T-helper 1 cell treated with Interleukin-12 subunit alpha and Interleukin-12 subunit beta and Interleukin-4 antibody, amounts not matched to agents 30 ng/mL and 1 ng/mL, for 36 hours (primary cell): ENCODE results near the gene ZNF708. TPM values are rescaled to one million over a fixed set of nuclear protein-coding genes. Genes with fewer than 3 reads are reported as not detected.
"Not testable (repeated sequence)": the region's sequence is repeated elsewhere in the genome, so short reads cannot be mapped to it uniquely, and the experiment has no call there.

ENCODE experiments used
- intact Hi-C: fragments of 100-400 bp; cut with micrococcal nuclease; formaldehyde crosslinking; loops from one replicate; pipeline ENCODE4 v1.15.1; 2024
- total RNA-seq: library from RNA; stranded (reverse); gene quantifications from 2 replicates; pipeline ENCODE4 v1.2.3, GENCODE V29; 2022

ZNF708 gene
- 16.5 and 17.5 TPM in 2 replicates for total RNA-seq

DNA sequence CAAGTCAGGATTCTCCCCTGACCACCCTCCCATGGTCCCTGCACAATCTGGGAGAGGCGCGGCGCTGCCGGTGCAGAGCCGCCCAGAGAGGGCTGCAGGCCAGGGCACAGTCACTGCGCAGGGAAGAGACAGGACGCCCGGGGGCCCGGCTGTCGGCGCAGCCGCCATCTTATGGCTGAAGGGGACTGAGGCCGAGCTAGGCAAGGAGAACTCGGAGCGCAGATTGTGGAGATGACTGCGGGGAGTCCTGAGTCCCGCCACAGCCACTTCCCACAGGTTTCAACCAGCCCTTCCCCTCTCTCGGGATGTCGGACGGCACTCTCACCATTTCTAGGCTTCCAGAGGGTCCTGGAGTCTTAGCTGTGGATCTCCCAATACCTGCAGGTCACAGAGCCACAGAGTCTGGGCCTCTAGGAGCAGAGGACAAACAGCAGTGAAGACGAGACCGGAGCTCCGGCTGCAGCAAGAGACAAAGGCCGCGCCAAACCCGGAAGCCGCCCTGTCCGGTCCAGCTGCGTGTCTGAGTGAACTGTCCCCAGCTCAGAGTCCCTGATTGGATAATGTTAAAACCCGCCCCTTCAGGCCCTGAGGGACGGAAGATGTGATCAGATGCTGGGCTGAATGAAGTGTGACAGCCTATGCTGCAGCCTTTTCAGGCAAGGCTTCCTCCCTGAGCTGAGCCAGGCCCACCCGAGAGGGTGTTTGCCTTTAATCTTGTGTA lies at the start of gene ZNF708:
Gene ZNF708, minus strand, starts transcription at position 526 of the 721 bp plus-strand sequence. Its CDS starts 198 bp downstream, at position 328.
- intact Hi-C loops, result loop anchor here (1.0 to 10.0 kb wide), 12 partner anchors 29 to 1664 kb away; partner anchors contain the start of genes ATP13A1, ZNF100, ZNF101 and ZNF257

DNA sequence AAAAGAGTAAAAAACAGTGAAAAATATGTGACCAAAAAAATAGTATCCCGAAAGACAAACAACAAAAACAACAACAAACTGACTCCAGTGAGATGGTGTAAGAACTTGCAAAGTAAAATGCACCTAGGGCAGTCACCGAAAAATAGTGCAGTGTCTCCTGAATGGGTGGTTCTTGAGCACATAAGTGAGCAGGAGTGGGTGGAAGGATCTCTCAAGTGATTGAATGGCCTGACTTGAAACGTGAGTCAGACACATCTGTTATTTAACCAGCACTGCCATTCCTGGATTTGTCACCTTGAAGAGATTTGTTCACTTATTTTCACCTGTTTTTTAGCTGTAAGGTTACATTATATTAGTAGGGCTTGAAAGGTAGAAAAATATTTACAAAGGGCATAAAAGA lies 33.1 kb upstream of the ZNF708 start:
- intact Hi-C loops, result no loop called here

DNA sequence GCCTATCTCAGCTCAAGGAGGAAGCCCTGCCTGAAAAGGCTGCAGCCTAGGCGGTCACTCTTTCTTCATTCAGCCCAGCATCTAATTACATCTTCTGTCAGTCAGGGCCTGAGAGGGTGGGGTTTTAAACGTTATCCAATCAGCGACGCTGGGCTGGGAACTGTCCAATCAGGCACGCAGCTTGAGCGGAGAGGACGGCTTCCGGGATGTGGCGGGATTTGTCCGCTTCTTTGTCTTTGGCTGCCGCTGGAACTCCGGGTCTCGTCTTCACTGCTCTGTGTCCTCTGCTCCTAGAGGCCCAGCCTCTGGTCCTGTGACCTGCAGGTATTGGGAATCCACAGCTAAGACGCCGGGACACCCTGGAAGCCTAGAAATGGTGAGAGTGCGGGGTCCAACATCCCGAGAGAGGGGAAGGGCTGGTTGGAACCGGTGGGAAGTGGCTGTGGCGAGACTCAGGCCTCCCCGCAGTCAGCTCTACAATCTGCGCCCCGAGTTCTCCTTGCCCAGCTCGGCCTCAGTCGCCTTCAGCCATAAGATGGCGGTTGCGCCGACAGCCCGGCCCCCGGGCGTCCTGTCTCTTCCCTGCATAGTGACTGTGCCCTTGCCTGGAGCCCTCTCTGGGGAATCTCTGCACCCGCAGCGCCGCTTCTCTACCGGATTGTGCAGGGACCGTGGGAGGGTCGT lies 29.7 kb upstream of the ZNF708 start, which contains the start of gene ZNF738:
Gene ZNF738, plus strand, starts transcription at position 233 of the 684 bp plus-strand sequence. Its CDS starts 141 bp downstream, at position 374.
- intact Hi-C loops, result loop anchor here (1.0 kb wide), 5 partner anchors 30 to 583 kb away; partner anchors contain the start of genes ZNF429, ZNF493, ZNF66 and ZNF708

DNA sequence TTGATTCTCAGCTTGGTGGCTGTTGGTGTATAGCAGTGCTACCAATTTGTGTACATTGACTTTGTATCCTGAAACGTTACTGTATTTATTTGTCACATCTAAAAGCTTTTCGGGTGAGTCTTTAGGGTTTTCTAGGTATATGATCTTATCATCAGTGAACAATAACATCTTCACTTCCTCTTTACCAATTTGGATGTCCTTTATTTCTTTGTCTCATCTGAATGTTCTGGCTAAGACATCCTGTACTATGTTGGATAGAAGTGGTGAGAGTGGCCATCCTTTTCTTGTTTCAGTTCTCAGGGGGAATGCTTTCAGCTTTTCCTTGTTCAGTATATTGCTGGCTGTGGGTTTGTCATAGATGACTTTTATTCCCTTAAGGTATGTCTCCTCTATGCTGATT lies 23.6 kb upstream of the ZNF708 start:
- intact Hi-C loops, result no loop called here

DNA sequence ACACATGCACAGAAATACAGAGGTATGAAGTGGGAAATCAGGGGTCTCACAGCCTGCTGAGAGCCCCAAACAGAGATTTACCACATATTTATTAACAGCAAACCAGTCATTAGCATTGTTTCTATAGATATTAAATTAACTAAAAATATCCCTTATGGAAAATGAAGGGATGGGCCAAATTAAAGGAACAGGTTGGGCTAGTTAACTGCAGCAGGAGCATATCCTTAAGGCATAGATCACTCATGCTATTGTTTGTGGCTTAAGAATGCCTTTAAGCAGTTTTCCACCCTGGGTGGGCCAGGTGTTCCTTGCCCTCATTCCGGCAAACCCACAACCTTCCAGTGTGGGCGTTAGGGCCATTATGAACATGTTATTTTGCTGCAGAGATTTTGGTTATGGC lies 15.6 kb upstream of the ZNF708 start:
- intact Hi-C loops, result not testable (repeated sequence)

DNA sequence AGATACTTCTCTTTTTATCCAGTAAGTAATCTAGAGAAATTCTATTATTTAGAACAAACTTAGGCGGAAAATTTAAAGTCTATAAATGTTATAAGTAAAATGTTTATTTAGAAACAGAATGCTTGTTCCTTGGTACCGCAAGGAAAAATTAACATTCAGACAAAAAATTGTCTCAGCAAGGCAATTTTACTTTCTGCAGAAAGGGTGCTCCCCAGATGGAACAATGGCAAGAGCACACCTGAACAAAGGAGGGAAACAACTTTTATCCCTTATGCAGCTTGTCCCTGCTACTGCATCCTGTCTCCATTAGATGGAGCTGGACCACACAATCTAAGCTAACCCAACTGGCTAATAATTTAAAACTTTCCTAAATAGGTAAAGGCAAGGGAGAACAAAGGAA lies 6.5 kb upstream of the ZNF708 start:
- intact Hi-C loops, result no loop called here

DNA sequence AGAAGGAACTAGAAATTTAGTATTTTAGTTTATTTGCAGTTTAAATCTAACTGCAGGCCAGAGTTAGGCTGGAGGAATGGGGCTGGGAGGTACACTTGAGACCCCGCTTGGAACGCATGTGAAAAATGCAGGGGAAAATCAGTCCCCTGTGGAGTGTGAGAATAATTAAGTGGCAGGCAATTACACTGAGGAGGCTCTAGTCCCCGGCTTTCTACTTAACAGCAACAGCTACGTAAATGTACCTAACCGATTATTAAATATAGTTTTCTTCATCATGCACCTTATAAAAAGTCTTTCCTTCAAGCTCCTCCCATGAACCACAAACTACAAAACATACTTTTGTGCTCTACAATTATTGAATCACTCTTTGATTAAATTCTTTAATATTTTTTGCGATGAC lies 804 bp downstream of the ZNF708 start:
- intact Hi-C loops, result loop anchor here (1.0 to 10.0 kb wide), 8 partner anchors 36 to 1664 kb away; partner anchors contain the start of genes ATP13A1, ZNF101, ZNF257 and ZNF429

DNA sequence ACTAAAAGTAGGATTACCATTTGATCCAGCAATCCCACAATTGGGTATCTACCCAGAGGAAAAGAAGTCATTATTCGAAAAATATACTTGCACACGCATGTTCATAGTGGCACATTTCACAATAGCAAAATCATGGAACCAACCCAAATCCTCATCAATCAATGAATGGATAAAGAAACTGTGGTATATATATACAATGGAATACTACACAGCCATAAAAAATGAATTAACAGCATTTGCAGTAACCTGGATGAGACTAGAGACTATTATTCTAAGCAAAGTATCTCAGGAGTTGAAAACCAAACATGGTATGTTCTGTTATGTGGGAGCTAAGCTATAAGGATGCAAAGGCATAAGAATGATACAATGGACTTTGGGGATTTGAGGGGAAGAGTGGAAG lies 3.0 kb downstream of the ZNF708 start:
- intact Hi-C loops, result loop anchor here (5.0 to 10.0 kb wide), 3 partner anchors 34 to 1661 kb away; partner anchors contain the start of genes ATP13A1, ZNF101 and ZNF714

DNA sequence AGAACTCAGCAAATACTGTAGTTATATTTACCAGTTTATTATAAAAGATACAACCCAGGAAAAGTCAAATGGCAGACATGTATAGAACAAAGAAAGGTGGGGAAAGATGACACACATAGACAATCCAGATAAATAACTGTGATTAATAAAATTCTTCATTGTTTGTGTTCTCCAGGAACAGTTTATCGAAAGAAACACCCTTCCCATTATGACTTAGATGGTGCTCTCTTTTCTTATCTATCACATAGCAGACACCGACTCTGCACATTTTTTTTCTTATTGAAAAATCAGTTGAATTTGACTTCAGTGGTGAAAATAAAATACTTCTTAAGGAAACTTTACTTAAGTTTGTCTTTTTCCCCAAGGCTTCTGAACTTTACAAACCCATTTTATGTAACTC lies 6.2 kb downstream of the ZNF708 start:
- intact Hi-C loops, result loop anchor here (10.0 kb wide), 2 partner anchors 238 to 1658 kb away; partner anchors contain the start of genes ATP13A1, ZNF101 and ZNF714

DNA sequence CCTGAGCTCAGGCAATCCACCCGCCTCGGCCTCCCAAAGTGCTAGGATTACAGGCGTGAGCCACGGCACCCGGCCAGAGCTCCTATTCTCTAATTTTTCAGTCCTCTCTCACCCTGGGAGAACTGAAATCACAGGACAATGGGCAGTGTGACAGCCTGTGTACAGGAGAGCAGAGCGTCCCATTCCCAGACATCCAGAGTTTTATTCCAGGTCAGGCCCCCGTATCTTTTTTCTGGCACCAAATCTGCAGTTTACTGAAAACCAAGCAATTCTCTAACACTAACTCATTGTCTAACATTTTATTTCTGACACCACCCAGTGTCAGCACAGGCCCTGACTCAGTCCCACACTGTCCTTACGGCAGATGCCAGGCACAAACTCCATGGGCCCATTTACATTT lies 6.7 kb downstream of the ZNF708 start:
- intact Hi-C loops, result loop anchor here (10.0 kb wide), 2 partner anchors 238 to 1658 kb away; partner anchors contain the start of genes ATP13A1, ZNF101 and ZNF714

DNA sequence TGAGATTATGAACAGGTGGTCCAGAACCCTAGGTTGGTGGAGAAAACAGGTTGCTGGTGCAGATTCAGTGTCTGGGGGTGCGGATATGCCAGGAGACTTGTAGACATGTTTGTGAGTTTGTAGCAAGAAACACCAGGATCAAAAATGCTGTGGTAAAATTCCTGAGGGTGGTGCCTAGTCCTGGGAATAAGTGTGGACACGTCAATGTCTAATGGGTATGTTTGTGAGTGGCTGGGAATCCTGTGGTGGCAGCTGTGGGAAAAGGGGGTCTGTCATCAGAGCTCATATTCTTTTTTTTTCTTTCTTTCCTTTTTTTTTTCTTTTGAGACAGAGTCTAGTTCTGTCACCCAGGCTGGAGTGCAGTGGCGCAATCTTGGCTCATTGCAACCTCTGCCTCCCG lies 7.2 kb downstream of the ZNF708 start:
- intact Hi-C loops, result loop anchor here (10.0 kb wide), 2 partner anchors 237 to 1657 kb away; partner anchors contain the start of genes ATP13A1, ZNF101 and ZNF714

DNA sequence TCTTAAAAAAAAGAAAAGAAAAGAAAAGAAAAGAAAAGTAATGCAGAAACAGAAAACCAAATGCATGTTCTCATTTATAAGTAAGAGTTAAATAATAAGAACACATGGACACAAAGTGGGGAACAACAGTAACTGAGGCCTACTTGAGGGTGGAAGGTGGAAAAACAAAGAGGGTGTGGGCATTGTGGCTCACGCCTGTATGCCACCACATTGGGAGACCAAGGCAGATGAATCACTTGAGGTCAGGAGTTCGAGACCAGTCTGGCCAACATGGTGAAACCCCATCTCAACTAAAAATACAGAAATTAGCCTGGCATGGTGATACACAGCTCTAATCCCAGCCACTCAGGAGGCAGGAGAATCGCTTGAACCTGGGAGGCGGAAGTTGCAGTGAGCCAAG lies 8.1 kb downstream of the ZNF708 start:
- intact Hi-C loops, result loop anchor here (10.0 kb wide), 2 partner anchors 236 to 1656 kb away; partner anchors contain the start of genes ATP13A1, ZNF101 and ZNF714

DNA sequence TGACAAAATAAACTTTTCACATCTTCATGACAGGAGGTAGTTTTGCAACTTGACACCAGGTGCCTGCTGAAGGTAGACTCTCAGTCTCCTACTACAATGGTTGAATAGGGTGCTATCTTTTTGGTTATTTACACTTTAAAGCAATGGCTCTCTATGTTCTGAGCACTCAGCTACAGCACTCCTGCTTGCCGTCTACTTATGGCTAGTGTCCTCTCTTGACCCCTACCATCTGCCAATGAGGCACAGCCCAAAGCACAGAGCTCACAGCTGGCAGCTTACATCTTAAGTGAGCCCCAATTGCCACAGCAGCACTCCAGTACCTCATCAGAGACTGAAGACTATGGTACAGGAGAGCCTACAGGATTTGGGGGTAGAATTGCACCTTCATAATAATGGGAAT lies 11.4 kb downstream of the ZNF708 start:
- intact Hi-C loops, result no loop called here

DNA sequence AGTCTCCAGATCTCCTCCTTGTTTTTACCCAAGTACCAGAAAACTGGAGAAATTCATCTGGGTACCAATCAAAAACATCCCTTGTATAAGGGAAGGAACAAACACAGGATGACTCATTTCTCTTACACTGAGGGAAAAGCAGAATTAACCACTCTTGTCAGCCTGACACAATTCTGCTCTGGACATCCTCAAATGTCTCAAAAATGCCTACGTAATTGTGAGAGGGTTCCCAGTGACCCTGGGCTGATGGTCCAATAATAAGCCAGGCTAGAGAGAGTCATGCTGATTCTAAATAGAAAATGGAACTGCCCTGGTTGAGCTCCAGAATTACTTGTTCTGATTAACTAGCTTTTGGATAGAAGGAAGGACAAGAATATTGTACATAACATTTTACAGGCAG lies 14.5 kb downstream of the ZNF708 start:
- intact Hi-C loops, result no loop called here

DNA sequence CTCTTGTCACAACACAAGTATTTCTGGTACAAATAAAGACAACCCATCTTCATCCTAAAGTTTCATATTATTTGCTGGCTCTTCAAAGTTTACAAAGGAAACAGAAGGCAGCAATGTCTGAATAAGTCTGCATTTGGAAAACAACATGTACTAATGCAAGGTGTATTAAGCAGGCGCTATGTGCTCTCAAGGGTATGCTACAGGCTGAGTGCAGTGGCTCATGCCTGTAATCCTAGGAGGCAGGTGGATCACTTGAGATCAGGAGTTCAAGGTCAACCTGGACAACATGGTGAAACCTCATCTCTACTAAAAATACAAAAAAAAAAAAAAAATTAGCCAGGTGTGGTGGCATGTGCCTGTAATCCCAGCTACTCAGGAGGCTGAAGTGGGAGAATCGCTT lies 16.4 kb downstream of the ZNF708 start:
- intact Hi-C loops, result not testable (repeated sequence)

DNA sequence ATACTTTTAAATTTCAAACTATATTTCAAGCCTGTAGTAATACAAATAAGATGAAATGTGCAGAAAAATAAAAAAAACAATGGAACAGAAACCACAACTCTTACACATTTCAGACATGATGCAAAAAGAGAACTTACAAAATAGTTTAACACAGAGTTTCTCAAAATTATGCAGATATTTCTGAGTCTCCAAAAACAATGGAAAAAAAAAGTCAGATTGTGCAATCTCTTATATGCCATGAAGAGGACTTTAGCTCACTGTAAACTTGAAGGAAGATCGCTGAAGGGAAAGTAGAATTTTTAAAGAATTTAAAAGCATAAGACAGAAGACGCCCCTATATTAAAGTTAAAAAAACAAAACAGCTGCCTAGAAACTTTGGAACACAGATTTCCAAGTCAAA lies 20.4 kb downstream of the ZNF708 start:
- intact Hi-C loops, result no loop called here

DNA sequence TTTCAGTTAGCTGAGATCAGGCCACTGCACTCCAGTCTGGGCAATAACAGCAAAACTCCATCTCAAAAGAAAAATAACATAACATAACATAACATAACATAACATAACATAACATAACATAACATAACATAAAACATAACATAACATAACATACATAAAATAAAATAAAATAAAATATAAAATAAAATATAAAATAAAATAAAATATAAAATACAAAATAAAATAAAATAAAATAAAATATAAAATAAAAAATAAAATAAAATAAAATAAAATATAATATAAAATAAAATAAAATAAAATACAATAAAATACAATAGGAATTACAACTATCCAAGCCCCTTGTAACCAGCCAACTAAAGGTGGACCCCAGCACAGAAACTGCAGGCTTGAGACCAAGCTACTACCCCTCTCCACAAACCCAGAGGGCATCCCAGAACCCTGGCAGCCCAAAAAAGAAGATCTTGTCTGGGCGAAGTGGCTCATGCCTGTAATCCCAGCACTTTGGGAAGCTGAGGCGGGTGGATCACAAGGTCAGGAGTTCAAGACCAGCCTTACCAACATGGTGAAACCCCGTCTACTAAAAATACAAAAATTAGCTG lies 22.2 kb downstream of the ZNF708 start:
- intact Hi-C loops, result not testable (repeated sequence)

DNA sequence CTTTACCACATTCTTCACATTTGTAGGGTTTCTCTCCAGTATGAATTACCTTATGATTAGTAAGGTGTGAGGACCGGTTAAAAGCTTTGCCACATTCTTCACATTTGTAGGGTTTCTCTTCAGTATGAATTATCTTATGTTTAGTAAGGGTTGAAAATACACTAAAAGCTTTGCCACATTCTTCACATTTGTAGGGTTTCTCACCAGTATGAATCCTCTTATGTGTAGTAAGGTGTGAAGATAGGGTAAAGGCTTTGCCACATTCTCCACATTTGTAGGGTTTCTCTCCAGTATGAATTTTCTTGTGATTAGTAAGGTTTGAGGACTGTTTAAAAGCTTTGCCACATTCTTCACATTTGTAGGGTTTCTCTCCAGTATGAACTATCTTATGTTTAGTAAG lies 35.4 kb downstream of the ZNF708 start:
- intact Hi-C loops, result loop anchor here (5.0 kb wide), 1 partner anchor 34 kb away; the partner anchor contains the start of gene ZNF708

DNA sequence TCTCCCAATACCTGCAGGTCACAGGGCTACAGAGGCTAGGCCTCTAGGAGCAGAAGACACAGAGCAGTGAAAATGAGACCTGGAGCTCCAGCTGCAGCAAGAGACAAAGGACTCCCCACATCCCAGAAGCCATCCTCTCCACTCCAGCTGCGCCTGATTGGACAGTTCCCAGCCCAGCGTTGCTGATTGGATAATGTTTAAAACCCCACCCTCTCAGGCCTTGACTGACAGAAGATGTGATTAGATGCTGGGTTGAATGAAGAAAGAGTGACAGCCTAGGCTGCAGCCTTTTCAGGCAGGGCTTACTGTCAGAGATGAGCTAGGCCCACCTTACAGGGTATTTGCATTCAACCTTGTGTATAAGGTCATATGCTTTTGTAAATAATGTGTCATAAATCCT lies 59.4 kb downstream of the ZNF708 start:
- intact Hi-C loops, result no loop called here

DNA sequence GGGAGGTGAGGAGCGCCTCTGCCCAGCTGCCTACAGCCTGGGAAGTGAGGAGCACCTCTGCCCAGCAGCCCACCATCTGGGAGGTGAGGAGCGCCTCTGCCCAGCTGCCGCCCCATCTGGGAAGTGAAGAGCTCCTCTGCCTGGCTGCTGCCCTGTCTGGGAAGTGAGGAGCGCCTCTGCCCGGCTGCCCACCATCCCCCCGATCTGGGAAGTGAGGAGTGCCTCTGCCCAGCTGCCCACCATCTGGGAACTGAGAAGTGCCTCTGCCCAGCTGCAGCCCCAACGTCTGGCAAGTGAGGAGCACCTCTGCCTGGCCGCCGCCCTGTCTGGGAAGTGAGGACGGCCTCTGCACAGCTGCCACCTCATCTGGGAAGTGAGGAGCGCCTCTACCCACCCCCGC lies 64.3 kb downstream of the ZNF708 start:
- intact Hi-C loops, result no loop called here

DNA sequence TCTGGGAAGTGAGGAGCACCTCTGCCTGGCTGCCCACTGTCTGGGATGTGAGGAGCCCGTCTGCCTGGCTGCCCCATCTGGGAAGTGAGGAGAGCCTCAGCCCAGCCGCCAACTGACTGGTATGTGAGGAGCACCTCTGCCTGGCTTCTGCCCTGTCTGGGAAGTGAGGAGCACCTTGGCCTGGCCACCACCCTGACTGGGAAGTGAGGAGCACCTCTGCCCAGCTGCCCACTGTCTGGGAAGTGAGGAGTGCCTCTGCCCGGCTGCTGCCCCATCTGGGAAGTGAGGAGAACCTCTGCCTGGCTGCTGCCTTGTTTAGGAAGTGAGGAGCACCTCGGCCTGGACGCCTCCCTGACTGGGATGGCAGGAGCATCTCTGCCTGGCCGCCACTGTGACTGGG lies 64.8 kb downstream of the ZNF708 start:
- intact Hi-C loops, result no loop called here
